B cell (primary cell): ENCODE results near the gene HBS1L. TPM values are rescaled to one million over a fixed set of nuclear protein-coding genes. Genes with fewer than 3 reads are reported as not detected.

Experiments used
- ATAC-seq: fragments of 200-7000 bp; cut with Tn5 transposase; one replicate; pipeline ENCODE4 v1.10.0; 2021; ENCODE audit warnings: low read depth, mild to moderate bottlenecking, moderate number of reproducible peaks, moderate library complexity
- CTCF ChIA-PET: fragments of 350-600 bp; sonication (Branson Sonifier 250); formaldehyde crosslinking; loops from one replicate; lab custom pipeline; 2021; ENCODE audit warnings: antibody characterized with exemption, inconsistent platforms; lab: Charles Lee
- POLR2A ChIA-PET: fragments of 350-600 bp; sonication (Branson Sonifier 250); formaldehyde crosslinking; loops from one replicate; lab custom pipeline; 2021; ENCODE audit warnings: antibody characterized with exemption; lab: Charles Lee
- DNase-seq: peaks from one replicate; pipeline ENCODE4 v3.0.0; 2013
- H2AFZ ChIP-seq: 2 replicates; pipeline ENCODE4 v1.6.1; 2012; ENCODE audit warnings: mild to moderate bottlenecking, low read depth, low read length; ENCODE audit not compliant: insufficient read depth, poor library complexity, severe bottlenecking
- H3K27ac ChIP-seq, 2 donors: 1 replicate in 1 of 2; 2 replicates in 1 of 2; pipeline ENCODE4 v1.5.1; 2012 to 2013; ENCODE audit warnings: low read length in 2 of 2, mild to moderate bottlenecking in 2 of 2, moderate library complexity in 1 of 2
- H3K27me3 ChIP-seq, 4 experiments: fragments of 200-600 bp in 1 of 4; sonication (generic) in 1 of 4; replicated peaks in 1 of 4; 1 replicate in 2 of 4; 2 replicates in 2 of 4; pipeline versions ENCODE4 v1.6.1 to v1.7.0; 2013 to 2016; ENCODE audit warnings: low read length in 3 of 4, mild to moderate bottlenecking in 2 of 4, mixed read lengths in 1 of 4, moderate library complexity in 1 of 4; ENCODE audit not compliant: insufficient read depth in 4 of 4, control insufficient read depth in 3 of 4; ENCODE audit errors: control extremely low read depth in 1 of 4
- H3K36me3 ChIP-seq, 2 experiments: replicated peaks in 1 of 2; 1 replicate in 1 of 2; 2 replicates in 1 of 2; pipeline versions ENCODE4 v1.6.1 to v1.7.1; 2013; ENCODE audit warnings: low read length in 1 of 2; ENCODE audit not compliant: insufficient read depth in 2 of 2, control insufficient read depth in 1 of 2; ENCODE audit errors: control extremely low read depth in 1 of 2, extremely low read depth in 1 of 2
- H3K4me1 ChIP-seq, 2 donors: fragments of 200-600 bp in 1 of 2; sonication (generic) in 1 of 2; 1 replicate in 1 of 2; 2 replicates in 1 of 2; pipeline versions ENCODE4 v1.5.1 to v1.6.1; 2013 to 2017; ENCODE audit warnings: low read length in 2 of 2; ENCODE audit not compliant: control insufficient read depth in 2 of 2, insufficient read depth in 2 of 2
- H3K4me2 ChIP-seq: replicated peaks from 2 replicates; pipeline ENCODE3; 2012; ENCODE audit warnings: mild to moderate bottlenecking, low read depth, low read length; ENCODE audit not compliant: poor library complexity, severe bottlenecking
- H3K4me3 ChIP-seq, 5 experiments: fragments of 200-600 bp in 1 of 5; sonication (generic) in 1 of 5; 1 replicate in 3 of 5; 2 replicates in 2 of 5; pipeline versions ENCODE4 v1.5.1 to v1.7.0; 2011 to 2016; ENCODE audit warnings: low read length in 4 of 5, mild to moderate bottlenecking in 4 of 5, low read depth in 2 of 5, control low read depth in 1 of 5, moderate library complexity in 1 of 5; ENCODE audit not compliant: insufficient read depth in 1 of 5; ENCODE audit errors: control extremely low read depth in 1 of 5, extremely low read depth in 1 of 5
- H3K79me2 ChIP-seq: fragments of 200-600 bp; sonication (generic); one replicate; pipeline ENCODE4 v1.6.0; 2016; ENCODE audit warnings: low read length; ENCODE audit not compliant: control insufficient read depth, insufficient read depth
- H3K9ac ChIP-seq: fragments of 200-600 bp; sonication (generic); 2 replicates; pipeline ENCODE4 v1.6.1; 2017; ENCODE audit warnings: mild to moderate bottlenecking, low read length, moderate library complexity
- H3K9me3 ChIP-seq, 3 donors: one replicate each; pipeline versions ENCODE4 v1.6.1 to v1.7.1; 2013; ENCODE audit warnings: low read length in 2 of 3; ENCODE audit not compliant: control insufficient read depth in 2 of 3, insufficient read depth in 1 of 3; ENCODE audit errors: control extremely low read depth in 1 of 3
- H4K20me1 ChIP-seq: 2 replicates; pipeline ENCODE4 v1.6.0; 2012; ENCODE audit warnings: mild to moderate bottlenecking, low read length; ENCODE audit not compliant: insufficient read depth, control insufficient read depth, poor library complexity, severe bottlenecking
- H3K27ac Mint-ChIP-seq: one replicate; pipeline ENCODE4 v1.8.0; 2021; ENCODE audit warnings: mixed read lengths
- H3K27me3 Mint-ChIP-seq: one replicate; pipeline ENCODE4 v1.8.0; 2021; ENCODE audit warnings: mixed read lengths
- H3K4me1 Mint-ChIP-seq: one replicate; pipeline ENCODE4 v1.8.0; 2021; ENCODE audit warnings: mixed read lengths
- H3K4me3 Mint-ChIP-seq: one replicate; pipeline ENCODE4 v1.8.0; 2021; ENCODE audit warnings: mixed read lengths
- H3K9me3 Mint-ChIP-seq: one replicate; pipeline ENCODE4 v1.8.0; 2022; ENCODE audit warnings: mixed read lengths; ENCODE audit not compliant: insufficient read depth
- EZH2 ChIP-seq: IDR thresholded peaks from 2 replicates; pipeline ENCODE4 v1.6.1; 2012; ENCODE audit warnings: borderline replicate concordance, low read depth, mild to moderate bottlenecking, moderate library complexity, low read length; ENCODE audit not compliant: insufficient read depth, poor library complexity, severe bottlenecking
- WGBS: methylation state at CpG from one replicate; pipeline ENCODE4 v1.1.5; 2013; ENCODE audit warnings: missing lambda C conversion rate; ENCODE audit not compliant: insufficient coverage; 5-methylcytosine and 5-hydroxymethylcytosine counted together
- intact Hi-C: fragments of 100-400 bp; cut with micrococcal nuclease; formaldehyde crosslinking; loops from one replicate; pipeline ENCODE4 v1.10.0; 2022
- polyA plus RNA-seq: library from polyadenylated mRNA; depleted of rRNA; stranded (reverse); fragments of >200 nt; gene quantifications from 2 replicates; pipeline ENCODE4 v1.2.3, GENCODE V29; 2012
- total RNA-seq, 2 donors: library from RNA; stranded (reverse); fragments of 120-200 nt in 1 of 2; gene quantifications; 1 replicate in 1 of 2; 2 replicates in 1 of 2; pipeline versions ENCODE4 v1.2.3 to v1.2.4, GENCODE V29; 2013 to 2022
- TF ChIP-seq, protein P1 (sequence below): fragments of 200-600 bp; IDR thresholded peaks from one replicate; pipeline ENCODE4 v1.8.0; 2022; ENCODE audit warnings: antibody characterized with exemption, mild to moderate bottlenecking

The HBS1L gene
- total and polyA plus RNA-seq, 2 donors (not counting 1 experiment from before 2014, with no cell fraction given): 10.3 to 58.2 TPM

DNA sequence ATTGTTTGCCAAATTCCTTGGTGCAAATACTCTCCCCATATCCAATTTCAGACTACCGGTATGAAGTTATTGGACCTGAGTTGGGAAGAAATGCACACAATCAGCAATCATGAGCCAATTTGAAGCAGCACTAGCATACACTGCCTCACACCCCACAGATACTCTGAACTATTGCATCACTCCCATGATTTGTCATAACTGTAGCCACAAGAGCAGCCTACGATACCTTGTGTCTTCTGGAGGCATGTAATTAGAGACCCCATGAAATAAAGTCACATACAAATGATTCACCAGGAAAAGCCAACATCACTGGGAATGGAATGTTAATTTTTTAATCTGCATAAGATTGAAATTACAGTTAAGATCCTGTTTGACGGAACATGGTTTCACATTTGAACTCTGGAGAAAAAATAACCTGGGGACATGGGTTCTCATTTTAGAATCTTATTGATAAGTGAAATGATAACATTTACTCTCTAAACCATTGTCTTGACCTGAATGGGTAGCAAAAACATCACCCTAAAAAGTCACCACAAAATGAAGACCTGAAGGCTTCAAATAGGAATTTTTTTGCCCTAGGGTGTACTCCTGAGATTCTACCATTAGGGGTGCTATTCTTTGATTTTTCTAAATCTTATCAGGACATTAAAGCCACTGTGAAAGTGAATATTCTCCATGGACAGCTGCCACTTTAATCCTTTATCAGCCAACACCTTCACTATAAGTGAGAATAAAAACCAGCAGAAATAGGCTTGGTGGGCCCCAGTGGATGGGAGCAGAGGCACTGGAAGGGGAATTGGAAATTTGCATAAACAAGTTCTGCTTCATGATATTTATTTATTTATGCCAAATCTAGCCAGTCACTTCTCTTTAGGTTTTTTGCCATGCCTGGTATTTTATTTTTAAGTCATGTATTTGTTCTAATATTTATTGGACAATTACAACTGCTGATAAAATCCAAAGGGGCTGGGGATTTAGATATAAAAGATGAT, 34.5 kb upstream of the HBS1L start:
- H3K27ac Mint-ChIP-seq: no peak overlapping the region
- Histone ChIP-seq H3K9ac (no peak overlapping the region), H3K4me2 (peak overlapping the region; percentile 13), H3K27me3 (no peaks in the 10 kb centered on the region), H3K4me1 (peaks cover 9 to 22% of the 10 kb centered on the region in 2 donors), H4K20me1 (no peaks in the 10 kb centered on the region), H2AFZ (peak overlapping the region; percentile 9), H3K4me3 (peak overlapping the region in 2 of 5 experiments; percentile 13 to 16), H3K27ac (no peak overlapping the region), H3K9me3 (no peaks in the 10 kb centered on the region), H3K36me3 (no peaks in the 10 kb centered on the region), H3K79me2 (no peaks in the 10 kb centered on the region)
- 83% methylated on average over 1 of the region's 3 CpGs for WGBS
- intact Hi-C loops: no loop called here
- ChIA-PET CTCF (interaction anchor here (1.3 kb wide), 1 partner anchor 43 kb away, joined by 3 read pairs; no protein-coding TSS in a partner anchor), POLR2A (no interaction called here)
- no peaks in the 10 kb centered on the region for H3K9me3 Mint-ChIP-seq
- ATAC-seq (no peak), DNase-seq (peak; percentile 25)
- peak overlapping the region; percentile 38 for H3K4me3 Mint-ChIP-seq
- TF ChIP-seq, protein P1, sequence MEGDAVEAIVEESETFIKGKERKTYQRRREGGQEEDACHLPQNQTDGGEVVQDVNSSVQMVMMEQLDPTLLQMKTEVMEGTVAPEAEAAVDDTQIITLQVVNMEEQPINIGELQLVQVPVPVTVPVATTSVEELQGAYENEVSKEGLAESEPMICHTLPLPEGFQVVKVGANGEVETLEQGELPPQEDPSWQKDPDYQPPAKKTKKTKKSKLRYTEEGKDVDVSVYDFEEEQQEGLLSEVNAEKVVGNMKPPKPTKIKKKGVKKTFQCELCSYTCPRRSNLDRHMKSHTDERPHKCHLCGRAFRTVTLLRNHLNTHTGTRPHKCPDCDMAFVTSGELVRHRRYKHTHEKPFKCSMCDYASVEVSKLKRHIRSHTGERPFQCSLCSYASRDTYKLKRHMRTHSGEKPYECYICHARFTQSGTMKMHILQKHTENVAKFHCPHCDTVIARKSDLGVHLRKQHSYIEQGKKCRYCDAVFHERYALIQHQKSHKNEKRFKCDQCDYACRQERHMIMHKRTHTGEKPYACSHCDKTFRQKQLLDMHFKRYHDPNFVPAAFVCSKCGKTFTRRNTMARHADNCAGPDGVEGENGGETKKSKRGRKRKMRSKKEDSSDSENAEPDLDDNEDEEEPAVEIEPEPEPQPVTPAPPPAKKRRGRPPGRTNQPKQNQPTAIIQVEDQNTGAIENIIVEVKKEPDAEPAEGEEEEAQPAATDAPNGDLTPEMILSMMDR: peak; percentile 63
- TF ChIP-seq EZH2: no peak
- no peaks in the 10 kb centered on the region for H3K27me3 Mint-ChIP-seq
- H3K4me1 Mint-ChIP-seq: peaks cover 29% of the 10 kb centered on the region

DNA sequence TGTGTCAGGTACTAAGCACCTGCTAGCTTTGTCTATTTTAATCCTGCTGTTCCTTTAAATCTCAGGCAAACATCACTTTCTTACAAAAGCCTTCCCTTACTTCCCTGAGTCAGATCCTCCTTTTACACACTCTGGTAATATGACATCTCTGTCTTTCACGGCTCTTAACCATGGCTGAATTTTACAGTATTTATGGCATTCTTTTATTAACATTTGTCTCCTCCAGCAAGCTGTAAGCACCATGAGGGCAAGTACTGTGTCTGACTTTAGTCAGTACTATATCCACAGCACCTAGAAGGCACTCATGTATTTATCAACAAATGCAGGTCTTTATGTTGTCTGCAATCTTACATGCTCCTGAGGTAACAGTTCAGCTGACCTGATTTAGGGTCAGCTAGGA, 33.7 kb upstream of the HBS1L start:
- peak overlapping the region; percentile 31 for H2AFZ ChIP-seq
- no peaks in the 10 kb centered on the region for H4K20me1 ChIP-seq
- H3K9ac ChIP-seq: no peak overlapping the region
- H3K27me3 Mint-ChIP-seq: no peaks in the 10 kb centered on the region
- no peak overlapping the region for H3K27ac Mint-ChIP-seq
- no peak for ATAC-seq
- WGBS: no CpG with 5 or more reads among the region's 1 CpG
- H3K4me2 ChIP-seq: no peak overlapping the region
- POLR2A ChIA-PET: no interaction called here
- H3K9me3 ChIP-seq: no peaks in the 10 kb centered on the region
- H3K4me1 Mint-ChIP-seq: peaks cover 29% of the 10 kb centered on the region
- no peaks in the 10 kb centered on the region for H3K27me3 ChIP-seq
- H3K4me3 ChIP-seq: no peak overlapping the region
- DNase-seq: no peak
- intact Hi-C loops: no loop called here
- TF ChIP-seq EZH2: no peak
- TF ChIP-seq, protein P1: no peak
- no peaks in the 10 kb centered on the region for H3K9me3 Mint-ChIP-seq
- no peaks in the 10 kb centered on the region for H3K36me3 ChIP-seq
- H3K4me1 ChIP-seq: peaks cover 9 to 22% of the 10 kb centered on the region in 2 donors
- H3K4me3 Mint-ChIP-seq: peak overlapping the region; percentile 4
- no peak overlapping the region for H3K27ac ChIP-seq
- H3K79me2 ChIP-seq: no peaks in the 10 kb centered on the region
- CTCF ChIA-PET: interaction anchor here (0.5 to 1.5 kb wide), 3 partner anchors 44 to 335 kb away, joined by 3 to 4 read pairs (median 4); no protein-coding TSS in a partner anchor
